Activated CD4-positive, alpha-beta T cell treated with anti-CD3 and anti-CD28 coated beads, Interleukin-2, Interleukin-6, amounts not matched to agents 100 ng/mL and 50 ng/mL, durations not matched to agents 16 hours and 8 hours (primary cell): ENCODE measurements around the gene ARL10.

Experiments
- DNase-seq: peaks from one replicate; pipeline ENCODE4 v3.0.0-alpha.2; 2020

The ARL10 gene

GRCh38 chr5:176413255-176413565, 47.9 kb downstream of the ARL10 start:
- DNase-seq, result no peak

- DNase-seq, result no peak
Observed at GRCh38 chr5:176413709-176414191, 48.5 kb downstream of the ARL10 start.

- DNase-seq, result no peak
Observed at GRCh38 chr5:176414704-176415103, 49.4 kb downstream of the ARL10 start.

GRCh38 chr5:176415240-176415951, 50.1 kb downstream of the ARL10 start:
- no peak for DNase-seq

- DNase-seq, result peak; percentile 93
Observed at GRCh38 chr5:176415952-176416924, 51.0 kb downstream of the ARL10 start, which contains the start of gene CLTB. CLTB (minus strand) TSS chr5:176416539; CDS start chr5:176416363, 176 bp downstream.

GRCh38 chr5:176416965-176417364, 51.7 kb downstream of the ARL10 start:
- no peak for DNase-seq

GRCh38 chr5:176418251-176418650, 53.0 kb downstream of the ARL10 start:
- DNase-seq, result no peak

GRCh38 chr5:176420086-176420485, 54.8 kb downstream of the ARL10 start:
- no peak for DNase-seq

GRCh38 chr5:176420972-176421544, 55.8 kb downstream of the ARL10 start:
- DNase-seq, result no peak

- DNase-seq, result no peak
Observed at GRCh38 chr5:176424181-176424580, 58.9 kb downstream of the ARL10 start.

GRCh38 chr5:176425138-176425537, 59.9 kb downstream of the ARL10 start:
- no peak for DNase-seq

- DNase-seq, result no peak
Observed at GRCh38 chr5:176425791-176426190, 60.5 kb downstream of the ARL10 start.

- no peak for DNase-seq
Observed at GRCh38 chr5:176426876-176427275, 61.6 kb downstream of the ARL10 start.

GRCh38 chr5:176427971-176428370, 62.7 kb downstream of the ARL10 start:
- DNase-seq, result no peak

GRCh38 chr5:176429972-176430371, 64.7 kb downstream of the ARL10 start:
- DNase-seq, result no peak
